Neuronal stem cell (in vitro differentiated cells): Measurements from ENCODE around the gene POLN.
A peak's percentile ranks its signal among the peaks of the same experiment; 100 is the strongest.

Experiments
- DNase-seq: peaks from one replicate; pipeline ENCODE4 v3.0.0-alpha.2; 2013; ENCODE audit warnings: low spot score
- H2AFZ ChIP-seq: one replicate; pipeline ENCODE4 v1.6.1; 2013; ENCODE audit warnings: mild to moderate bottlenecking, low read length, inconsistent platforms
- H2AK5ac ChIP-seq: 2 replicates; pipeline ENCODE4 v1.6.1; 2013; ENCODE audit warnings: low read depth, mild to moderate bottlenecking, inconsistent platforms, low read length, moderate library complexity, mixed read lengths
- H2BK120ac ChIP-seq: 2 replicates; pipeline ENCODE4 v1.6.1; 2013; ENCODE audit warnings: low read depth, mild to moderate bottlenecking, inconsistent platforms, low read length, moderate library complexity, mixed read lengths
- H2BK12ac ChIP-seq: one replicate; pipeline ENCODE4 v1.6.1; 2013; ENCODE audit warnings: low read length, inconsistent platforms
- H2BK15ac ChIP-seq: 2 replicates; pipeline ENCODE4 v1.6.1; 2013; ENCODE audit warnings: mild to moderate bottlenecking, low read length, inconsistent platforms, mixed read lengths
- H2BK5ac ChIP-seq: one replicate; pipeline ENCODE4 v1.6.1; 2013; ENCODE audit warnings: inconsistent platforms, mild to moderate bottlenecking, low read length, moderate library complexity
- H3K14ac ChIP-seq: one replicate; pipeline ENCODE4 v1.6.1; 2013; ENCODE audit warnings: low read length, inconsistent platforms
- H3K18ac ChIP-seq: 2 replicates; pipeline ENCODE4 v1.6.1; 2013; ENCODE audit warnings: low read length, inconsistent platforms
- H3K23ac ChIP-seq: 2 replicates; pipeline ENCODE4 v1.6.1; 2013; ENCODE audit warnings: low read depth, mild to moderate bottlenecking, mixed read lengths, low read length, inconsistent platforms; ENCODE audit not compliant: poor library complexity
- H3K27ac ChIP-seq: replicated peaks from 3 replicates; pipeline ENCODE4 v1.5.1; 2013; ENCODE audit warnings: low read length, inconsistent platforms
- H3K27me3 ChIP-seq, 3 experiments: 2 replicates each; pipeline ENCODE4 v1.6.1; 2013; ENCODE audit warnings: low read length in 3 of 3, mild to moderate bottlenecking in 2 of 3, inconsistent platforms in 1 of 3, low read depth in 1 of 3, mixed read lengths in 1 of 3, moderate library complexity in 1 of 3; ENCODE audit not compliant: control insufficient read depth in 3 of 3, insufficient read depth in 3 of 3
- H3K36me3 ChIP-seq, 2 donors: replicated peaks in 1 of 2; 2 replicates each; pipeline ENCODE4 v1.6.1; 2013; ENCODE audit warnings: low read length in 2 of 2; ENCODE audit not compliant: control insufficient read depth in 2 of 2, insufficient read depth in 2 of 2
- H3K4ac ChIP-seq: 2 replicates; pipeline ENCODE4 v1.6.1; 2013; ENCODE audit warnings: inconsistent platforms, mild to moderate bottlenecking, low read length, moderate library complexity
- H3K4me1 ChIP-seq, 2 donors: 1 replicate in 1 of 2; 2 replicates in 1 of 2; pipeline ENCODE4 v1.6.1; 2013; ENCODE audit warnings: low read length in 2 of 2, low read depth in 1 of 2; ENCODE audit not compliant: control insufficient read depth in 2 of 2, insufficient read depth in 1 of 2
- H3K4me2 ChIP-seq: one replicate; pipeline ENCODE4 v1.6.1; 2013; ENCODE audit warnings: mild to moderate bottlenecking, low read length, inconsistent platforms; ENCODE audit not compliant: insufficient read depth, poor library complexity, severe bottlenecking
- H3K4me3 ChIP-seq, 2 donors: 2 replicates each; pipeline ENCODE4 v1.5.1; 2013; ENCODE audit warnings: low read length in 2 of 2, mild to moderate bottlenecking in 2 of 2, inconsistent platforms in 1 of 2, moderate library complexity in 1 of 2
- H3K79me1 ChIP-seq: one replicate; pipeline ENCODE4 v1.6.1; 2013; ENCODE audit warnings: low read depth, mild to moderate bottlenecking, inconsistent platforms, low read length, moderate library complexity
- H3K9ac ChIP-seq: one replicate; pipeline ENCODE4 v1.6.1; 2013; ENCODE audit warnings: mild to moderate bottlenecking, low read depth, low read length, inconsistent platforms; ENCODE audit not compliant: poor library complexity
- H3K9me3 ChIP-seq, 2 donors: replicated peaks in 1 of 2; 2 replicates each; pipeline versions ENCODE3 to v1.6.1; 2013; ENCODE audit warnings: low read length in 2 of 2, mild to moderate bottlenecking in 2 of 2, inconsistent platforms in 1 of 2, low read depth in 1 of 2, mixed read lengths in 1 of 2, moderate library complexity in 1 of 2; ENCODE audit not compliant: control insufficient read depth in 2 of 2, insufficient read depth in 1 of 2
- H4K8ac ChIP-seq: one replicate; pipeline ENCODE4 v1.6.1; 2013; ENCODE audit warnings: low read depth, mild to moderate bottlenecking, inconsistent platforms, low read length, moderate library complexity
- H4K91ac ChIP-seq: one replicate; pipeline ENCODE4 v1.6.1; 2013; ENCODE audit warnings: low read length, low read depth, mild to moderate bottlenecking, inconsistent platforms; ENCODE audit not compliant: poor library complexity
- WGBS, 2 donors: extraction: QIAGEN DNeasy Blood & Tissue Kit; methylation state at CpG; one replicate each; pipeline ENCODE4 v1.1.7; 2013; ENCODE audit warnings: missing lambda C conversion rate in 2 of 2, mixed read lengths in 1 of 2; ENCODE audit not compliant: insufficient read length in 2 of 2, insufficient replicate concordance in 1 of 2; ENCODE audit errors: extremely low coverage in 2 of 2; 5-methylcytosine and 5-hydroxymethylcytosine counted together

The POLN gene

GRCh38 chr4:2103843-2104547 lies 137.9 kb downstream of the POLN start:
- Histone ChIP-seq H3K4me2 (no peak overlapping the region), H3K18ac (no peak overlapping the region)
- no peak for DNase-seq

GRCh38 chr4:2103127-2103842 lies 138.6 kb downstream of the POLN start:
- Histone ChIP-seq H2AK5ac (no peak overlapping the region), H3K79me1 (no peaks in the 10 kb centered on the region)

More at GRCh38 chr4:2103843-2104547, 137.9 kb downstream of the POLN start:
- Histone ChIP-seq H3K36me3 (no peaks in the 10 kb centered on the region), H3K14ac (no peak overlapping the region), H2BK12ac (no peak overlapping the region), H3K27ac (no peak overlapping the region), H3K27me3 (peaks cover 0 to 16% (median 4%) of the 10 kb centered on the region in 3 experiments), H2BK5ac (no peak overlapping the region), H3K4me1 (no peaks in the 10 kb centered on the region), H2BK120ac (no peak overlapping the region), H4K8ac (no peak overlapping the region), H3K4me3 (no peak overlapping the region), H2AK5ac (no peak overlapping the region), H3K9me3 (peaks cover 16 to 24% of the 10 kb centered on the region in 2 donors), H3K9ac (no peak overlapping the region), H4K91ac (no peak overlapping the region), H3K4ac (no peak overlapping the region), H3K79me1 (no peaks in the 10 kb centered on the region), H2AFZ (no peak overlapping the region), H2BK15ac (no peak overlapping the region), H3K23ac (no peak overlapping the region)
- no CpG with 5 or more reads among the region's 2 CpGs for WGBS, 2 donors

GRCh38 chr4:2102045-2102883 lies 139.7 kb downstream of the POLN start:
- no peaks in the 10 kb centered on the region for H3K36me3 ChIP-seq
- no peak for DNase-seq
- peaks cover 0 to under 1% (median 0%) of the 10 kb centered on the region in 3 experiments for H3K27me3 ChIP-seq
- H3K18ac ChIP-seq = no peak overlapping the region
- H4K91ac ChIP-seq = no peak overlapping the region
- H3K9ac ChIP-seq = no peak overlapping the region
- H3K14ac ChIP-seq = peak overlapping the region; percentile 14
- H4K8ac ChIP-seq = no peak overlapping the region
- no peak overlapping the region for H3K4me3 ChIP-seq
- H3K9me3 ChIP-seq = peaks cover 16 to 24% of the 10 kb centered on the region in 2 donors
- H3K23ac ChIP-seq = peak overlapping the region; percentile 17
- no peak overlapping the region for H3K27ac ChIP-seq
- no peak overlapping the region for H2BK5ac ChIP-seq
- H3K79me1 ChIP-seq = no peaks in the 10 kb centered on the region
- WGBS, 2 donors = no CpG with 5 or more reads among the region's 4 CpGs
- H2AK5ac ChIP-seq = no peak overlapping the region
- no peak overlapping the region for H2BK120ac ChIP-seq
- H3K4ac ChIP-seq = no peak overlapping the region
- no peak overlapping the region for H2AFZ ChIP-seq
- H3K4me2 ChIP-seq = no peak overlapping the region
- H2BK15ac ChIP-seq = no peak overlapping the region
- H2BK12ac ChIP-seq = no peak overlapping the region
- H3K4me1 ChIP-seq = no peaks in the 10 kb centered on the region

More at GRCh38 chr4:2103127-2103842, 138.6 kb downstream of the POLN start:
- Histone ChIP-seq H2AFZ (no peak overlapping the region), H3K23ac (no peak overlapping the region), H3K18ac (no peak overlapping the region), H3K9me3 (peaks cover 16 to 24% of the 10 kb centered on the region in 2 donors), H3K4me1 (no peaks in the 10 kb centered on the region), H3K27me3 (peaks cover 0 to 9% (median 4%) of the 10 kb centered on the region in 3 experiments), H3K4me2 (no peak overlapping the region), H2BK15ac (no peak overlapping the region), H3K4me3 (no peak overlapping the region), H3K4ac (no peak overlapping the region), H2BK12ac (no peak overlapping the region), H2BK5ac (no peak overlapping the region), H3K14ac (no peak overlapping the region), H3K27ac (no peak overlapping the region), H3K9ac (no peak overlapping the region), H4K8ac (no peak overlapping the region), H2BK120ac (no peak overlapping the region), H4K91ac (no peak overlapping the region), H3K36me3 (no peaks in the 10 kb centered on the region)
- DNase-seq = no peak
- WGBS, 2 donors = no CpG with 5 or more reads among the region's 5 CpGs
